ENCODE results near the gene HOXD10. TPM values are rescaled to one million over a fixed set of nuclear protein-coding genes. Genes with fewer than 3 reads are reported as not detected.

HOXD10 gene
- total and polyA plus RNA-seq, 2 donors from 2014 or later: 28.2 to 35.4 TPM

DNA sequence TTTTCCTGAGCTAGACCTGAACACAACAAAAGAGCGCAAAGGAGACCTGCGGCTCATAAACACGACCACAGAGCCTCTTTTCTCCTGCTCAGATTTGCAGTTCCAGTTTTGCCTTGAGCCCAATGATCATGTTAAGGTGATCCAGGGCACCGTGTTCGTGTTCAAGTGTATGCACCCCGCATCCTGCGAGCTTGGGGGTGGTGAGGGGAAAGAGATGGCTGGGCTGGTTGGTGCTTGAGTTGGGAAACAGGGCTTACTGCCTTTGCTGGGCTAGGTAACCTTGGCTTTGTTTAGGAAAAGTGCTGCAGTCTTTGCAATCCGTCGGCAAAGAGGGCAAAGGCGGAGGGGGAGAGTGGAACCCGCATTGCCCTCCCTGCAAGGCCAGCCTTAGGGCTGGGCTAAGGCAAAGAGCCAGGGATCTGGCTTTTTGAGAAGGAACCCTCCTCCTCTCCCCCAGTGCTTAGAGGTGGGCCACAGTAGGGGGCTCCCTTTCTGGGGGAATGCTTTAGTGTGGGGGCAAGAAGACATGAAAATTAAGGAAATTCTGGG, 1.3 kb downstream of the HOXD10 start:
- DNase-seq (peak in 1 of 5 donors; percentile 33), FAIRE-seq (no peak)
- TF ChIP-seq, protein P1, sequence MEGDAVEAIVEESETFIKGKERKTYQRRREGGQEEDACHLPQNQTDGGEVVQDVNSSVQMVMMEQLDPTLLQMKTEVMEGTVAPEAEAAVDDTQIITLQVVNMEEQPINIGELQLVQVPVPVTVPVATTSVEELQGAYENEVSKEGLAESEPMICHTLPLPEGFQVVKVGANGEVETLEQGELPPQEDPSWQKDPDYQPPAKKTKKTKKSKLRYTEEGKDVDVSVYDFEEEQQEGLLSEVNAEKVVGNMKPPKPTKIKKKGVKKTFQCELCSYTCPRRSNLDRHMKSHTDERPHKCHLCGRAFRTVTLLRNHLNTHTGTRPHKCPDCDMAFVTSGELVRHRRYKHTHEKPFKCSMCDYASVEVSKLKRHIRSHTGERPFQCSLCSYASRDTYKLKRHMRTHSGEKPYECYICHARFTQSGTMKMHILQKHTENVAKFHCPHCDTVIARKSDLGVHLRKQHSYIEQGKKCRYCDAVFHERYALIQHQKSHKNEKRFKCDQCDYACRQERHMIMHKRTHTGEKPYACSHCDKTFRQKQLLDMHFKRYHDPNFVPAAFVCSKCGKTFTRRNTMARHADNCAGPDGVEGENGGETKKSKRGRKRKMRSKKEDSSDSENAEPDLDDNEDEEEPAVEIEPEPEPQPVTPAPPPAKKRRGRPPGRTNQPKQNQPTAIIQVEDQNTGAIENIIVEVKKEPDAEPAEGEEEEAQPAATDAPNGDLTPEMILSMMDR (IDR thresholded peaks at IDR 0.05; ENCODE audit: borderline replicate concordance, extremely low read depth, insufficient read depth): no peak
- Histone ChIP-seq H3K27me3 (ENCODE audit: control insufficient read depth, insufficient read depth, low read length) (no peaks in the 10 kb centered on the region), H3K9ac (ENCODE audit: low read length in 3 of 3) (peak overlapping the region; percentile 59 to 97 (median 62)), H3K4me3 (ENCODE audit: low read length in 3 of 3) (peak overlapping the region; percentile 62 to 89 (median 69)), H3K4me1 (ENCODE audit: control insufficient read depth in 2 of 3, insufficient read depth in 2 of 3, low read depth in 1 of 3, low read length in 3 of 3) (peaks cover 0 to 15% (median 2%) of the 10 kb centered on the region in 3 donors), H3K27ac (ENCODE audit: low read depth in 2 of 2, low read length in 2 of 2) (peak overlapping the region; percentile 93 to 94), H3K9me3 (ENCODE audit: control insufficient read depth in 2 of 3, insufficient read depth in 1 of 3, low read length in 3 of 3) (no peaks in the 10 kb centered on the region), H3K36me3 (ENCODE audit: control insufficient read depth in 2 of 3, insufficient read depth in 3 of 3, low read length in 3 of 3) (peaks cover 0 to 8% (median 0%) of the 10 kb centered on the region in 3 donors)
- intact Hi-C loops (cut with DNase I): no loop called here

DNA sequence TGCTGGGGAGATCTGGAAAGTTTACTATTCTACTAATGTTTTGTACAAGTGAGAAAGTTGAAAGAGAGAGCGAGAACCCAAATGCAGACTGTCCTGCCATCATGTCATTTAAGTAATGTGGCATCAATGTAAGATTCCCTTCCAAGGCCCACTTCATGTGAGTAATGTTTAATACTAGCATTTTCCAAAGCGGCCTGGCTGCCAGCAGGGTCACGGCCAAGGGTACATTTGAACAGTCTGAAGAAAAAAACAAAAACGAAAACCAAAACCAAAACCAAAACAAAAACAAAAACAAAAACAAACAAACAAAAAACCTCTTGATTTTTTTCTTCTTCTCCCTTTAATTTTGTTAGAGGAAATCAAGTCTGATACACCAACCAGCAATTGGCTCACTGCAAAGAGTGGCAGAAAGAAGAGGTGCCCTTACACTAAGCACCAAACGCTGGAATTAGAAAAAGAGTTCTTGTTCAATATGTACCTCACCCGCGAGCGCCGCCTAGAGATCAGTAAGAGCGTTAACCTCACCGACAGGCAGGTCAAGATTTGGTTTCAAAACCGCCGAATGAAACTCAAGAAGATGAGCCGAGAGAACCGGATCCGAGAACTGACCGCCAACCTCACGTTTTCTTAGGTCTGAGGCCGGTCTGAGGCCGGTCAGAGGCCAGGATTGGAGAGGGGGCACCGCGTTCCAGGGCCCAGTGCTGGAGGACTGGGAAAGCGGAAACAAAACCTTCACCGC, 2.2 kb downstream of the HOXD10 start:
- Histone ChIP-seq H3K36me3 (ENCODE audit: control insufficient read depth in 2 of 3, insufficient read depth in 3 of 3, low read length in 3 of 3) (peaks cover 0 to 8% (median 0%) of the 10 kb centered on the region in 3 donors), H3K27me3 (ENCODE audit: control insufficient read depth, insufficient read depth, low read length) (no peaks in the 10 kb centered on the region), H3K9me3 (ENCODE audit: control insufficient read depth in 2 of 3, insufficient read depth in 1 of 3, low read length in 3 of 3) (no peaks in the 10 kb centered on the region), H3K27ac (ENCODE audit: low read depth in 2 of 2, low read length in 2 of 2) (peak overlapping the region; percentile 93 to 94), H3K9ac (ENCODE audit: low read length in 3 of 3) (peak overlapping the region; percentile 59 to 97 (median 62)), H3K4me3 (ENCODE audit: low read length in 3 of 3) (peak overlapping the region; percentile 62 to 89 (median 69)), H3K4me1 (ENCODE audit: control insufficient read depth in 2 of 3, insufficient read depth in 2 of 3, low read depth in 1 of 3, low read length in 3 of 3) (peaks cover 0 to 15% (median 2%) of the 10 kb centered on the region in 3 donors)
- DNase-seq: peak; percentile 90 to 97 (median 91)
- no peak for FAIRE-seq
- TF ChIP-seq, protein P1 (IDR thresholded peaks at IDR 0.05; ENCODE audit: borderline replicate concordance, extremely low read depth, insufficient read depth): peak; percentile 56
- intact Hi-C loops (cut with DNase I): no loop called here

DNA sequence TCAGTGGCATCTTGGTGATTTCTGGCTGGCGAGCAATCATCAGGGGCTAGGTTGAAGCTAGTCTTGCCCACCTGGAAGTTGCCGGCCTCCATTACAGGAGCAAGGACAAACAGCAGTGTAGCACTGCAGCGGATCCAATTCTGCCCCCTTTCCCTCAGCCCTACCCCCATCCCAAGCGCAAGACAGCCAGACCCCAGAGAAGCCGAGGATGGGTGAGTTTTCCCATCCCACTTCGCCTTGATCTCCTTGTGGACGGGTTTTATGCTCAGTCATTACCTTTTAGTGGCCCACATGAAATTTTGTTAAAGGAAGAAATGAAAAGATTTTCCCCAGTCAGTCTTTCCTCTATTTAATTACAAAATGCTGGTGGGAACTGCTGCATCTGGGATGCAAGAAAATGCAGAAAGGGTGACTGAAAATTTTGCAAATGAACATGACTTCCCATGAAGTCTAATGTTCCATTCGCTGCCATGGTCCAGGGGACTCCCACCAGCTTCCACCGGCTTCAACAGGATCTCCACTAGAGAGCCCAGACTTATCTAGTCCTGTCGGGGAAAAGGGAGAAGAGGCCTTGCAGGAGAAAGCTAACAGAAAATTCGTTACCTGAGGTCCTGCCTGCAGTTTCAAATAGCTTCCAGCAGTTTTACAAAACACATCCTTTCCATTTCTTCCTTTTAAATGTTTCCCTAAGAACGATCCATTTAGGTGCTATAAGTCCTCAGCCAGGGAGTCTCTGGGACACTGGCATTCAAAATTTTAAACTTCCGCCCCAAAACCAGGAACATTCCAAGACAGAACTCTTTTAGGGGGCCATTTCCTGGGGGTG, 4.0 kb downstream of the HOXD10 start:
- intact Hi-C loops (cut with DNase I): loop anchor here (10.0 kb wide), 2 partner anchors 524 to 1034 kb away; no protein-coding TSS in a partner anchor
- Histone ChIP-seq H3K36me3 (ENCODE audit: control insufficient read depth in 2 of 3, insufficient read depth in 3 of 3, low read length in 3 of 3) (peaks cover 0 to 8% (median 0%) of the 10 kb centered on the region in 3 donors), H3K4me1 (ENCODE audit: control insufficient read depth in 2 of 3, insufficient read depth in 2 of 3, low read depth in 1 of 3, low read length in 3 of 3) (peaks cover under 1 to 15% (median 6%) of the 10 kb centered on the region in 3 donors), H3K4me3 (ENCODE audit: low read length in 3 of 3) (peak overlapping the region; percentile 5 to 89 (median 72)), H3K27me3 (ENCODE audit: control insufficient read depth, insufficient read depth, low read length) (no peaks in the 10 kb centered on the region), H3K27ac (ENCODE audit: low read depth in 2 of 2, low read length in 2 of 2) (peak overlapping the region; percentile 91 to 95), H3K9ac (ENCODE audit: low read length in 3 of 3) (peak overlapping the region; percentile 59 to 97 (median 60)), H3K9me3 (ENCODE audit: control insufficient read depth in 2 of 3, insufficient read depth in 1 of 3, low read length in 3 of 3) (no peaks in the 10 kb centered on the region)
- TF ChIP-seq, protein P1 (IDR thresholded peaks at IDR 0.05; ENCODE audit: borderline replicate concordance, extremely low read depth, insufficient read depth): no peak
- no peak for FAIRE-seq
- peak in 4 of 5 donors; percentile 47 to 88 (median 66) for DNase-seq

Data from kidney (tissue), 14 donors.